ENCODE results near the gene PTDSS2. TPM values are rescaled to one million over a fixed set of nuclear protein-coding genes. Genes with fewer than 3 reads are reported as not detected.
"Not testable (repeated sequence)": the region's sequence is repeated elsewhere in the genome, so short reads cannot be mapped to it uniquely, and the experiment has no call there.

PTDSS2 gene
- polyA plus RNA-seq, 4 donors, result 24.6 to 44.2 (median 37.2) TPM

DNA sequence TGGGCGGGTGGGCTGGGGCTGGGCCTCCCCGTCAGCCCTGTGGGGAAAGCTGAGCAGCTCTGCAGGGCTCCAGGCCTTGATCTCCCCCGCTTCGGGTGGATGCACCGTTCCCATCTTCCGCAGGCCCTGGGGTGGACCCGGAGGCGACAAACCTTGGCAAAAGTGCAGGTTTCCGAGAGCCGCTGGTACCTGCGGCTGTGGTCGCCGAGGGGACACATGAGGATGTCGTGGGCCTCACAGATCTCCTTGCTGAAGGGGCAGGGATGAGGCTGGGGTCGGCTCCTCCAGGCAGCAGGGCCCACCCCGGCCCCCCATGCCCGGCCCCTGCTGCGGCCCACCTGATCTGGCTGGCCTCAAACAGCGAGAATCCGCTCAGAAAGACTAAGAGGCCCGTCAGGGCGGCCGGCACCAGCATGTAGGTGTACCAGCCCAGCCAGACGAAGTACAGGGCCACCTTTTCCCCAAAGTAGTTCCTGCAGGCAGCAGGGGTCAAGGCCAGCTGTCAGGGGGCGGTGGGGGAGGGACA is 20.1 kb upstream of the PTDSS2 start:
- DNase-seq (ENCODE audit: low read depth in 4 of 4, low spot score in 2 of 4), result no peak

DNA sequence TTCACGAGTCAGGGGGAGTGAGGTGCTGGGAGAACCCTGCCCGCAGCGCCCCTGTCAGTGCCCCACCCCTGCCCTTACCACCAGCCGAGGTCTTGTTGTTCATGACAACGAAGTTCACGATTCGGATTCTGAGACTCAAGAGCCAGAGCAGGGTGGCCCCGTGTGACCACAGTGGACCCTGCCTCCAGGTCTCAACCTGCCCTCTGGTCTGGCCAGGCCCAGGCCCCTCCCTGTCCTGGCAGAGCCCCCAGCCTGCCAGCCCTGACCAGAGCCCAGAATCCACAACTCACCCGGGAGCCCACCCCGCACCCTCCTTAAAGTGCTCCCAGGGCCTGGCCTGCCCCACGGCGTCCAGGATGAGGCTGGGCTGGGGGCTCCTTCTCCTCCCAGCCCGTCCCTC is 18.2 kb upstream of the PTDSS2 start:
- DNase-seq (ENCODE audit: low read depth in 4 of 4, low spot score in 2 of 4), result no peak

GRCh38 chr11:432501-433100 is 17.5 kb upstream of the PTDSS2 start:
- no peak for DNase-seq (ENCODE audit: low read depth in 4 of 4, low spot score in 2 of 4)

- no peak for DNase-seq (ENCODE audit: low read depth in 4 of 4, low spot score in 2 of 4)
Observed at GRCh38 chr11:433111-433510, 17.0 kb upstream of the PTDSS2 start.

DNA sequence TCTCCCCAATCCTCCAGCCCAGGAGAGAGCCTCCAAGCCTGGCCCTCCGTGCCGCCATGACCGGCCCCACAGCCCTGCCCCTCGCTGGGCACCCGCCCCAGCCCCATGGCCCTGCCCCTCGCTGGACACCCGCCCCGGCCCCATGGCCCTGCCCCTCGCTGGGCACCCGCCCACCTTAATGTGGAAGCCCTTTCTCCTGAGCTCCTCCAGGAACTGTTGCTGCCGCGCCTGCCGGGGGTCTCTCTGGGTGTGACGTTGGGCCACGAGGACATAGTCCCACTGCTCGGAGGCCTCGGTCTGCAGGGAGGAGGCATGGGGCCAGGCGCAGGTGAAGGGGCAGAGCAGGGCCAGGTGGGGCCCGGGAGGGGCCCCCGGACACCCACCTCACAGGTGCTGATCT is 16.4 kb upstream of the PTDSS2 start:
- no peak for DNase-seq (ENCODE audit: low read depth in 4 of 4, low spot score in 2 of 4)

GRCh38 chr11:434496-434895 is 15.6 kb upstream of the PTDSS2 start:
- DNase-seq (ENCODE audit: low read depth in 4 of 4, low spot score in 2 of 4), result no peak

DNA sequence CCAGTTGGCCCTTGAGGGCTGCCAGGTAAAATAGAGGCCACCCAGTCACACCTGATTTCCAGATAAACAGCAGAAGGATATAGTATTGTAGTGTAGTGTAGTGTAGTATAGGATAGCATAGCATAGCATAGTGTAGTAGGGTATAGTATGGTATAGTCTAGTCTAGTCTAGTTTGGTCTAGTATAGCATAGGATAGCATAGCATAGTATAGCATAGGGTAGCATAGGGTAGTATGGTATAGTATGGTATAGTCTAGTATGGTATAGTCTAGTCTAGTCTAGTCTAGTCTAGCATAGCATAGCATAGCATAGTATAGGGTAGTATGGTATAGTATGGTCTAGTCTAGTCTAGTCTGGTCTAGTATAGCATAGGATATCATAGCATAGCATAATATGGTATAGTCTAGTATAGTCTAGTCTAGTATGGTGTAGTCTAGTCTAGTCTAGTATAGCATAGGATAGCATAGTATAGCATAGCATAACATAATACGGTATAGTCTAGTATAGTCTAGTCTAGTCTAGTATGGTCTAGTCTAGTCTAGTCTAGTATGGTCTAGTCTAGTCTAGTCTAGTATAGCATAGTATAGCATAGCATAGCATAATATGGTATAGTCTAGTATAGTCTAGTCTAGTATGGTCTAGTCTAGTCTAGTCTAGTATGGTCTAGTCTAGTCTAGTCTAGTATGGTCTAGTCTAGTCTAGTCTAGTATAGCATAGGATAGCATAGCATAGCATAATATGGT is 14.9 kb upstream of the PTDSS2 start:
- not testable (repeated sequence) for DNase-seq (ENCODE audit: low read depth in 4 of 4, low spot score in 2 of 4)

DNA sequence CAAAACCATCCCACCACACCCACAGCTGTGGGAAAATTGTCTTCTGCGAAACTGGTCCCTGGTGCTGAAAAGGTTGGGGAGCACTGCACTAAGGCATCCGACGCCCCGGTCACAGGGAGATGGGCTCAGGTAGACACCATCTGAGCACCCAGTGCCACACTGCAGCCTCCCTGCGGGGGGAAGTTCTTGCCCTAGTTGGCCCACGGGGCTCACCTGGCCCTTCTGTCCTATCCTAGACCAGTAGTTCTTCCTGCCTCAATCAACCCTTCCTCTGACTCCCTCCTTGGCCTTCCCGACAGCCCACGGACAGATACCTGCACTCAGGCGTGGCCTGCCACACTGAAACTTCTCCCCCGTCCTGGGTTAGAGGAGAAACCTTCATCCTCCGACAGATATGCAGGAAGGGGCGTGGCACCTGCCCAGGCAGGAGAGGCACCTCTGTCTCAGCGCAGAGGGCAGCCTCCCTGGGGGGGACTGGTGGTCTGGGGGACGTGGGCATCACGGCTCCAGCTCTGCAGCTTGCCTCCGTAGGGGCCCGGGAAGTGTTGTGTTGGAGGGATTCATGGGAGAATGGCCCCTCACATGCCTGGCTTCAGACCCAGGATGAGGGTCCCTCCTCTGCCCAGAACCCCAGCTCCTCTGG is 12.7 kb upstream of the PTDSS2 start:
- DNase-seq (ENCODE audit: low read depth in 4 of 4, low spot score in 2 of 4), result no peak

DNA sequence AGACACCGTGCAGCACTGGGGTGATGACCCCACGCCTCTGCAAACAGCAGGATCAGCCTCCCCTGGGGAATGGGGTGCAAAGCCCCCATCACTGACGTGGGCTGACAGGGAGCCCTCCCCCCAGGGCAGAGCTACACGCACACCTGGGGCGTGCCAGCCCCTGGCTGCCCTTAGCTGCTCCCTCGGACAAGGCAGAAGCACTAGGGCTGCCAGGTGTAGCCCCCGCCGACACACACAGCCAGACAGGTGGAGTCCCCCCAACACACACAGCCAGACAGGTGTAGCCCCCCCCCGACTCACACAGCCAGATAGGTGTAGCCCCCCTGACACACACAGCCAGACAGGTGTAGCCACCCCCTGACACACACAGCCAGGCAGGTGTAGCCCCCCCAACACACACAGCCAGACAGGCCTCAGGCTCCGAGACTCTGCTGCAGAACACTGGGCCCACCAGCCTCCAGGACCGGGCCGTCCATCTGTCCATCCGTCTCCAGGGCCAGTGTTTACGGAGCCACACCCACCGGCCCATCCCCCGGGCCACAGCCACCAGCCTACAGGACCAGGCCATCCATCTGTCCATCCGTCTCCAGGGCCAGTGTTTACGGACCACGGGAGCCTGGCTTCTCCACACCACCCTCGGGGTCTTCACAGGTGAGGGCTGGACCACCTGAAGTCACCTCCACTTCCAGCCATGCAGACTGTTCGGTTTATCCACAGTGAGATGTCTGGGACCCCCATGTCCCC is 11.8 kb upstream of the PTDSS2 start:
- DNase-seq (ENCODE audit: low read depth in 4 of 4, low spot score in 2 of 4), result no peak

- DNase-seq (ENCODE audit: low read depth in 4 of 4, low spot score in 2 of 4), result no peak
Observed at GRCh38 chr11:439315-440064, 10.6 kb upstream of the PTDSS2 start.

GRCh38 chr11:440065-441042 is 9.7 kb upstream of the PTDSS2 start:
- DNase-seq (ENCODE audit: low read depth in 4 of 4, low spot score in 2 of 4), result no peak

DNA sequence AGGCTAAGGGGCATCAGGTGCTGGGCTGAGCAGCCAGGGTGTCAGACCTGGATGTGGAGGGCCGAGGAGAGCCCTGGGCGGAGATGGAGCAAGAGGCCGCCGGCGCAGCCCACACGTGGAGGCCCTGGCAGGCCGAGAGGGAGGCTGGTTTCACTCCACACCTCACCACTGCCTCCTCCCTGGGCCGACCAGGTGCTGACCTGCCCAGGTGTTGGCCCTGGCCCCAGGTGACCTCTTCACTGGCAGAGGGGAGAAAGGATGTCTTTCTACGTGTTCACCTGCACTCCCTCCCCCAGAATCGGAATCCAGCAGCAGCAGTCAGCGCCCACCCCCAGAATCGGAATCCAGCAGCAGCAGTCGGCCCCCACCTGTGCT is 9.0 kb upstream of the PTDSS2 start:
- DNase-seq (ENCODE audit: low read depth in 4 of 4, low spot score in 2 of 4), result no peak

GRCh38 chr11:441418-442274 is 8.4 kb upstream of the PTDSS2 start, which contains the start of gene ANO9:
ANO9 (minus strand) TSS chr11:442011; CDS start chr11:441926, 85 bp downstream.
- no peak for DNase-seq (ENCODE audit: low read depth in 4 of 4, low spot score in 2 of 4)

- DNase-seq (ENCODE audit: low read depth in 4 of 4, low spot score in 2 of 4), result no peak
Observed at GRCh38 chr11:442611-443081, 7.4 kb upstream of the PTDSS2 start.

DNA sequence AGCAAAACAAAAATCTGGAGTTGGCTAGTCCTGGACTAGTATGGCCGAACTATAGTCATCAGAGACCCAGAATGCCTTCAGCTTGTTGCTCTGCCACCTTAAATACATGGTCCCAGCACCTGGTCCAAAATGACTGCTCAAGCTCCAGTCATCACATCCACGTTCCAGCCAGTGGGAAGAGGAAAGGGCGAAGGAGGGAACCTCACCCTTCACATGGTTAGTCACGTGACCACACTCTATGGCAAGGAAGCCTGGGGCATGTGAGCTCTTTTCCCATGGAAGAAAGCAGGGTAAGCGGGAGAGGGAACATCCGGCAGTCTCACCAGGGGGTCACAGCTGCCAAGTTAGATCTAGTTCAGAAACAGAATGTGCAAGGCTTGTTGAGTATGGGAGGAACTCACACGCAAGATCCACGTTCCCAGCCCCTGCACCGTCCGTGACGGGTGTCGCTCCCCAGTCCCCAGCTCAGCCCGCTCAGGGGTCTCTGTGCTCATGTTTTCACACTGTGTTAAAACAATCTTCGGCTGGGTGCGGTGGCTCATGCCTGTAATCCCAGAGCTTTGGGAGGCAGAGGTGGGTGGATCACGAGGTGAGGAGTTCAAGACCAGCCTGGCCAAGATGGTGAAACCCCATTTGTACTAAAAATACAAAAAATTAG is 6.4 kb upstream of the PTDSS2 start:
- DNase-seq (ENCODE audit: low read depth in 4 of 4, low spot score in 2 of 4), result no peak

DNA sequence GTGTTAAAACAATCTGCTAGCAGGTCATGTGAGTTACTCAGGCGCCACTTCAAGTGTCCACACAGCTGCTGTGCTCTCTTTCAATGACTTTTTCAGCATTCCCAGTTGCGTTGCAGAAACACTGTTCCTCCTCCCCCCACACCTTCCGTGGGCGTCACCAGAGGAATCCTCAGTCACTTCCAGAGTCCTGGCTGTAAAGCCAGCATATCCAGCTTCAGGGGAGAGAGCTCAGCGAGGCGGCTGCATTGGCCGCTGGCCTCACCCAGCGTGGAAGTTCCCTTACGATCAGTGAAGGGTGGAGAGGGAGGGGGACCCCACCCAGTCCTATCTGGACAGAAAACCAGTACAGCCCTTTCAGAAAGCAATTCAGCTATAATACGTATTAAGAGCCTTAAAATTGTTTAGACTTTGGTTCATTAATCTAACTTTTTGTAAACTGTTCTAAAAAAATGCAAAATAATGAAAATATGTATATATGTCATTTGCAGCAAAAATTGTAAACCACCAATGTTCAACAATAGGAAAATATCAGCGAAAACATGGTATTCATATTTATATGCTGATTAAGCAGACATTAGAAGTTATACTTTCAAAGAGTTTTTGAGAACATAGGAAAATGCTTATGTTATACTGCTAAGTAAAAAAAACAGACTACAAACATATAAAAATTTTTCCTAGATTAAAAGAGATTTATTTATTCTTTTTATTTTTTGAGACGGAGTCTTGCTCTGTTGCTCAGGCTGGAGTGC is 5.5 kb upstream of the PTDSS2 start:
- no peak for DNase-seq (ENCODE audit: low read depth in 4 of 4, low spot score in 2 of 4)
